GM23248 (cell line): ENCODE data around the gene DKC1. TPM values are rescaled to one million over a fixed set of nuclear protein-coding genes. Genes with fewer than 3 reads are reported as not detected.
A peak's percentile ranks its signal among the peaks of the same experiment; 100 is the strongest.

ENCODE experiments used
- DNase-seq: peaks from one replicate; pipeline ENCODE4 v3.0.0-alpha.2; 2015
- H2AFZ ChIP-seq: fragments of 200-600 bp; sonication (generic); 2 replicates; pipeline ENCODE4 v1.6.1; 2016; ENCODE audit warnings: antibody characterized with exemption
- H3F3A ChIP-seq: fragments of 200-600 bp; sonication (generic); 2 replicates; pipeline ENCODE4 v1.6.1; 2016; ENCODE audit warnings: mild to moderate bottlenecking, antibody characterized with exemption, mixed run types; ENCODE audit not compliant: insufficient read depth
- H3K27ac ChIP-seq: fragments of 200-600 bp; sonication (generic); 2 replicates; pipeline ENCODE4 v1.5.1; 2016; ENCODE audit warnings: mild to moderate bottlenecking
- H3K27me3 ChIP-seq: fragments of 200-600 bp; sonication (generic); replicated peaks from 2 replicates; pipeline ENCODE4 v1.6.1; 2016; ENCODE audit warnings: mild to moderate bottlenecking; ENCODE audit not compliant: insufficient read depth
- H3K36me3 ChIP-seq: fragments of 200-600 bp; sonication (generic); 2 replicates; pipeline ENCODE4 v1.6.1; 2016; ENCODE audit warnings: low read depth, mild to moderate bottlenecking
- H3K4me1 ChIP-seq: fragments of 200-600 bp; sonication (generic); 2 replicates; pipeline ENCODE4 v1.6.1; 2016; ENCODE audit warnings: mild to moderate bottlenecking; ENCODE audit not compliant: insufficient read depth
- H3K4me2 ChIP-seq: fragments of 200-600 bp; sonication (generic); one replicate; pipeline ENCODE4 v1.6.1; 2016; ENCODE audit warnings: mild to moderate bottlenecking; ENCODE audit not compliant: unreplicated experiment
- H3K4me3 ChIP-seq: fragments of 200-600 bp; sonication (generic); 2 replicates; pipeline ENCODE4 v1.5.1; 2016; ENCODE audit warnings: mild to moderate bottlenecking
- H3K79me2 ChIP-seq: fragments of 200-600 bp; sonication (generic); 2 replicates; pipeline ENCODE4 v1.6.1; 2016; ENCODE audit warnings: mild to moderate bottlenecking; ENCODE audit not compliant: insufficient read depth
- H3K9ac ChIP-seq: fragments of 200-600 bp; sonication (generic); 2 replicates; pipeline ENCODE4 v1.6.1; 2016; ENCODE audit warnings: mild to moderate bottlenecking
- H3K9me2 ChIP-seq: fragments of 200-600 bp; sonication (generic); 2 replicates; pipeline ENCODE4 v1.6.1; 2016; ENCODE audit warnings: mixed run types, mild to moderate bottlenecking, moderate library complexity; ENCODE audit not compliant: insufficient read depth
- H3K9me3 ChIP-seq: fragments of 200-600 bp; sonication (generic); one replicate; pipeline ENCODE4 v1.6.1; 2017; ENCODE audit warnings: low read depth
- H4K20me1 ChIP-seq: fragments of 200-600 bp; sonication (generic); 2 replicates; pipeline ENCODE4 v1.6.0; 2016; ENCODE audit not compliant: insufficient read depth
- EZH2 ChIP-seq: fragments of 200-600 bp; sonication (generic); IDR thresholded peaks from 2 replicates; pipeline ENCODE4 v1.6.1; 2018; ENCODE audit warnings: antibody characterized with exemption, mild to moderate bottlenecking; ENCODE audit not compliant: insufficient read depth, poor library complexity, severe bottlenecking
- EZH2phosphoT487 ChIP-seq: fragments of 200-600 bp; sonication (generic); IDR thresholded peaks from 2 replicates; pipeline ENCODE4 v1.6.1; 2018; ENCODE audit warnings: antibody characterized with exemption, moderate library complexity, mild to moderate bottlenecking, low read depth; ENCODE audit not compliant: insufficient read depth
- WGBS, 2 experiments: methylation state at CpG; one replicate each; pipeline ENCODE4 v1.1.6; 2015 to 2017; ENCODE audit warnings: low lambda C conversion rate in 2 of 2, low coverage in 1 of 2; ENCODE audit errors: missing lambda C conversion rate in 2 of 2; 5-methylcytosine and 5-hydroxymethylcytosine counted together
- in situ Hi-C: fragments of 300-500 bp; cut with MboI; formaldehyde crosslinking; loops from 2 replicates; pipeline ENCODE4 v1.15.0; 2020
- polyA plus RNA-seq: library from polyadenylated mRNA; unstranded; fragments of >200 nt; fragmentation: Nextera tagmentation; extraction: Ambion mirVana; gene quantifications from 2 replicates; pipeline ENCODE4 v1.2.1, GENCODE V29; 2016
- total RNA-seq: library from RNA; depleted of rRNA; stranded (reverse); fragments of >200 nt; shearing (Covaris generic); gene quantifications from 2 replicates; pipeline ENCODE4 v1.2.3, GENCODE V29; 2014

Gene DKC1
- total and polyA plus RNA-seq, 2 experiments from 2014 or later: 40.1 to 42.9 TPM

DNA sequence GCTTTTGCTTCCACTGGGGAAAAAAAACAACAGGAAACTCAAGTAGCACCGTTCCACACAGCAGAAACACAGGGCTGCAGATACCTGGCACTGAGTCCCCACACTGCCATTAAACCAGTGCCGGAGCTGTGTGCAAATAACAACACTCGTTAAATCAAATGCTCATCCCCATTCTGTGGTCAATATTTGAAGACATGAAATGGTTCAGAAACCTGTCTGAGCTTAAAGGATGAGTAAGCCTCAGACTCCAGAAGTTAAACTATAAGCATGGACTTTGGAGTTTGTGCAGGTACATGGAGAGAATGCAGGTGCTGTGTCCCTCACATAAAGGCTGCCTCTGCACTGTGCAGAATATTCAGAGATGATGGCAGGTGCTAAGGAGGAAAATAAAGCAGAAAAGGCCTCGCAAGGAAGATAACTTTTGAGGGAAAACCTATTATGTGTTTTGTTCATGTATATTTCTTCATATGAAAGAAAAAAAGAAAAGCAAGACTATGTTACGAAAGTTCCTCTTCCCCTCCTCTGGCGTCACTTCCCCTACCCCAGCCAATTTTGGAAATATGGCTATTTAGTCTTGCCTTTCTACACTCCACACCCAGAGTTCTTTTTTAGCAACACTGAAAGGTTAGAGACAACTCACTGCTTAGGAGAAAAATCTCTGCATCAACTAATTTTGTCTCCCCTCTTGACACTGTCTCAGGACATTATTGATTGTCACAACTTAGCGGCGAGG is 38.0 kb downstream of the DKC1 start:
- TF ChIP-seq EZH2: no peak
- TF ChIP-seq EZH2phosphoT487: no peak

GRCh38 chrX:154802947-154803346 is 40.3 kb downstream of the DKC1 start:
- in situ Hi-C loops: no loop called here
- no peak overlapping the region for H2AFZ ChIP-seq
- H3K9ac ChIP-seq: no peak overlapping the region
- no peak for DNase-seq
- H3K9me2 ChIP-seq: no peaks in the 10 kb centered on the region
- no peaks in the 10 kb centered on the region for H3K36me3 ChIP-seq
- peaks cover 10% of the 10 kb centered on the region for H3K4me1 ChIP-seq
- H3K9me3 ChIP-seq: no peaks in the 10 kb centered on the region
- TF ChIP-seq EZH2 (no peak), EZH2phosphoT487 (no peak)
- peaks cover 8% of the 10 kb centered on the region; the same call in 1 of the 2 replicates for H3K79me2 ChIP-seq
- H3K27ac ChIP-seq: no peak overlapping the region
- no peaks in the 10 kb centered on the region for H4K20me1 ChIP-seq
- WGBS, 2 experiments: 96 to 97% methylated on average over 2 of the region's 2 CpGs
- no peak overlapping the region for H3K4me3 ChIP-seq
- H3F3A ChIP-seq: peaks cover 10% of the 10 kb centered on the region; the same call in 1 of the 2 replicates
- H3K4me2 ChIP-seq: no peak overlapping the region
- no peaks in the 10 kb centered on the region for H3K27me3 ChIP-seq

More for the DNA sequence above, 38.0 kb downstream of the DKC1 start:
- no peak for DNase-seq
- no peak overlapping the region for H2AFZ ChIP-seq
- H3K4me2 ChIP-seq: no peak overlapping the region
- peaks cover 8% of the 10 kb centered on the region; the same call in 1 of the 2 replicates for H3K79me2 ChIP-seq
- H3F3A ChIP-seq: peaks cover 10% of the 10 kb centered on the region; the same call in 1 of the 2 replicates
- no peak overlapping the region for H3K27ac ChIP-seq
- no peaks in the 10 kb centered on the region for H3K9me2 ChIP-seq
- peaks cover 10% of the 10 kb centered on the region for H3K4me1 ChIP-seq
- H3K9ac ChIP-seq: no peak overlapping the region
- H3K9me3 ChIP-seq: no peaks in the 10 kb centered on the region
- no peaks in the 10 kb centered on the region for H3K36me3 ChIP-seq
- H3K27me3 ChIP-seq: no peaks in the 10 kb centered on the region
- in situ Hi-C loops: no loop called here
- no peak overlapping the region for H3K4me3 ChIP-seq
- WGBS, 2 experiments: 95 to 98% methylated on average over 7 to 8 of the region's 8 CpGs
- H4K20me1 ChIP-seq: no peaks in the 10 kb centered on the region

GRCh38 chrX:154804261-154804956 is 41.7 kb downstream of the DKC1 start:
- no peaks in the 10 kb centered on the region for H4K20me1 ChIP-seq
- peak overlapping the region; percentile 79 for H3K4me3 ChIP-seq
- 7 to 10% methylated on average over 6 to 7 of the region's 7 CpGs for WGBS, 2 experiments
- peak overlapping the region; percentile 75 for H3K9ac ChIP-seq
- peak overlapping the region; percentile 91 for H3K4me2 ChIP-seq
- H3F3A ChIP-seq: peaks cover 3% of the 10 kb centered on the region; the same call in 1 of the 2 replicates
- H3K27me3 ChIP-seq: no peaks in the 10 kb centered on the region
- no peaks in the 10 kb centered on the region for H3K9me3 ChIP-seq
- H2AFZ ChIP-seq: peak overlapping the region; percentile 85
- peak; percentile 24 for DNase-seq
- peak overlapping the region; percentile 42 for H3K27ac ChIP-seq
- in situ Hi-C loops: no loop called here
- H3K79me2 ChIP-seq: peaks cover 8% of the 10 kb centered on the region; the same call in 1 of the 2 replicates
- H3K4me1 ChIP-seq: peaks cover 6% of the 10 kb centered on the region
- no peaks in the 10 kb centered on the region for H3K36me3 ChIP-seq
- H3K9me2 ChIP-seq: no peaks in the 10 kb centered on the region
- no peak for TF ChIP-seq EZH2
- no peak for TF ChIP-seq EZH2phosphoT487

GRCh38 chrX:154804957-154805695 is 42.5 kb downstream of the DKC1 start, which contains the start of gene MPP1:
TSS of gene MPP1 (minus strand) at chrX:154805485. CDS start at chrX:154805373, 112 bp downstream.
- H3K36me3 ChIP-seq: no peaks in the 10 kb centered on the region
- TF ChIP-seq EZH2: no peak
- TF ChIP-seq EZH2phosphoT487: no peak
- peak within 1 kb of the TSS; percentile 85 for H2AFZ ChIP-seq
- WGBS, 2 experiments: 1 to 3% methylated on average over 27 to 44 of the region's 65 CpGs
- H3K4me3 ChIP-seq: peak within 1 kb of the TSS; percentile 79
- in situ Hi-C loops: no loop called here
- no peaks in the 10 kb centered on the region for H3F3A ChIP-seq
- H3K27ac ChIP-seq: peak within 1 kb of the TSS; percentile 58
- DNase-seq: peak; percentile 85
- H3K9me3 ChIP-seq: no peaks in the 10 kb centered on the region
- peak within 1 kb of the TSS; percentile 75 for H3K9ac ChIP-seq
- H3K9me2 ChIP-seq: no peaks in the 10 kb centered on the region
- H3K27me3 ChIP-seq: no peaks in the 10 kb centered on the region
- H3K4me1 ChIP-seq: no peaks in the 10 kb centered on the region
- peaks cover 8% of the 10 kb centered on the region; the same call in 1 of the 2 replicates for H3K79me2 ChIP-seq
- no peaks in the 10 kb centered on the region for H4K20me1 ChIP-seq
- peak within 1 kb of the TSS; percentile 91 for H3K4me2 ChIP-seq
